Activated CD8-positive, alpha-beta memory T cell treated with anti-CD3 and anti-CD28 coated beads for 36 hours (primary cell): ENCODE results near the gene WDR91. TPM values are rescaled to one million over a fixed set of nuclear protein-coding genes. Genes with fewer than 3 reads are reported as not detected.
"Not testable (repeated sequence)": the region's sequence is repeated elsewhere in the genome, so short reads cannot be mapped to it uniquely, and the experiment has no call there.

Experiments
- CTCF ChIA-PET: fragments of 350-600 bp; sonication (Branson Sonifier 250); formaldehyde crosslinking; loops from one replicate; lab custom pipeline; 2021; ENCODE audit warnings: antibody characterized with exemption; lab: Charles Lee
- POLR2A ChIA-PET: fragments of 350-600 bp; sonication (Branson Sonifier 250); formaldehyde crosslinking; loops from one replicate; lab custom pipeline; 2021; ENCODE audit warnings: antibody characterized with exemption; lab: Charles Lee
- total RNA-seq, 2 experiments: library from RNA; stranded (reverse); gene quantifications; one replicate each; pipeline ENCODE4 v1.2.3, GENCODE V29; 2021

Gene WDR91
- total RNA-seq, 2 experiments from 2014 or later, result 23.9 to 29.1 TPM

DNA sequence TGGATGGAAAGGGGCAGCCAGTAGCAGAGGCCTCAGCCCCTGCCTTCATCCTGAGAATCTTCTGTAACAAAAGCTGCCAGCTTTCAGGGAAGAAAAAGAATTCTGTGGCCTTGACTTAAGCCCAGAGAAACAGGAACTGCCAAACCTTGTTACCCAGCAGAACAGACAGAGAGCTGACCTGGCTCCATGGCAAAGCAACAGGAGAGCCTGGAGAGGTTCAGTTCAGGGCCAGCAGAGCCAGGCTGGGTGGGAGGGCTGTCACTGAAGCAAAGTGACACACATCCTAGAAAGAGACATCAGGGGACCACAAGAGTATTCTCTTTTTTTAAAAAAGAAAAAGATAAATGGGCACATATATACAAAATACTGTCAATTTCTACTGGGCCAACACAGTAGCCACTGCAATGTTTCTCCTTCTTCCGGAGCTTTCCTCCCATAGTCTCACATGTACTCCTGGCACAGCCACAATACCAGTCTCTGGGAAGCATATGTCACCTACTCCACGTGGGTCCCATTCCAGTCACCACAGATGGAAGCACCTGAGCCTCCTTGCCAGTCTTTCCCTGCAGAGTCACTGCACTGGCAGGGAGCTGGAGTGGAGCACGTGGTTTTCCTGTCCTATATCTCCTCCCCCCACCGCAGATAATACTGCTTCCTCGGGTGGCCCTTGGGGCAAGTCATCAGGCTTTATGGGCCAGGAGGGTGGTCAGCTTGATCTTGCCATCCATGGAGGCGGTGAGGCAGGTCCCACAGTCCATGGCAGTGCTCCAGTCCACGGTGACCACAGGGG is 25.7 kb downstream of the WDR91 start:
- CTCF ChIA-PET, result no interaction called here

DNA sequence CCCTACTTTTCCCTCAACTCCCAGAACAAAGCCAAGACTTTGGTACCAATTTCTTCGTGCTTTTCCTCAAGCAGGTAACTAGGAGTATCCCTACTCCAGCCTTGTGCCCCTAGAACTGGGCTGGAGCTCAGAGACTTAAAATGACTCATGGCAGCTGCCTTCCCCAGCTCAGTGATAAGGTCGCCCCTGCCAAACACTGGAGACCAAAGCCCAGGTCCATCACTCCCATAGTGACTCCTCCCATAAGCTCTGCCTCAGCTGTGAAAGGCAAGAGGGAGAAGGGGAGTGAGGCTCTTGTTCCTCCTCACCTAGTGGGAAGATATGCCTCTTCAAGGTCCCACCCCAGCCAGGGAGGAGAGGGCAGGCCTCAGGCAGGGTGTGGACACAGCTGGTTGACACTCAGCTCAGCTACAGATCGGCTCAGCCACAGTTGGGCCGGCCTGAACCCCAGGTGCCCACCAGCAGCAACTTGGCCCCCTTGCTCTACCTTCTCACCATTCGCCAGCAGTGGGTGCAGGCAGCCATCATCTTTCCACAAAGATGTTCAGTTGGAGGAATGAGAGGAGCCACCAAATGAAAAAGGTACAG is 27.0 kb downstream of the WDR91 start:
- ChIA-PET POLR2A (no interaction called here), CTCF (interaction anchor here (1.1 kb wide), 1 partner anchor 13 kb away, joined by 3 read pairs; no protein-coding TSS in a partner anchor)

More for the DNA sequence above, 25.7 kb downstream of the WDR91 start:
- POLR2A ChIA-PET, result no interaction called here

DNA sequence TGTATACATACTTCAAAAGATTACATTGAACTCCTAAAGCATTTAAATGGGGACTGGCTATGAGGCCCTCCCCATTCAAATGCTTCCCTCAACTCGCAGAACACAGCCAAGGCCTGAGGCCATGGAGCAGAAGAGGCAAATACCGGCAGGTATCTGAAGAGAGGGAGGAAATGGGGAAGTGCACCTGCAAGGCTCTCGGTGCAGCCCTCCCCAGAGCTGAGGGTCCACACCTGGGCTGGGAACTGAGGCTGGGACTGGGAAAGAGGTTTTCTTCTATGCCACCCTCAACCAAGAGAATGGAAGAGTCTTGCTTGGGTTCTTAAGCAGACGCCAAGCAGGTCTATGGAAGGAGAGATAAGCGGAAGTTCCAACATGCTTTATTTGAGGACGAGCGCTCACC is 27.8 kb downstream of the WDR91 start:
- ChIA-PET CTCF (interaction anchor here (1.1 kb wide), 1 partner anchor 12 kb away, joined by 3 read pairs; no protein-coding TSS in a partner anchor), POLR2A (no interaction called here)

DNA sequence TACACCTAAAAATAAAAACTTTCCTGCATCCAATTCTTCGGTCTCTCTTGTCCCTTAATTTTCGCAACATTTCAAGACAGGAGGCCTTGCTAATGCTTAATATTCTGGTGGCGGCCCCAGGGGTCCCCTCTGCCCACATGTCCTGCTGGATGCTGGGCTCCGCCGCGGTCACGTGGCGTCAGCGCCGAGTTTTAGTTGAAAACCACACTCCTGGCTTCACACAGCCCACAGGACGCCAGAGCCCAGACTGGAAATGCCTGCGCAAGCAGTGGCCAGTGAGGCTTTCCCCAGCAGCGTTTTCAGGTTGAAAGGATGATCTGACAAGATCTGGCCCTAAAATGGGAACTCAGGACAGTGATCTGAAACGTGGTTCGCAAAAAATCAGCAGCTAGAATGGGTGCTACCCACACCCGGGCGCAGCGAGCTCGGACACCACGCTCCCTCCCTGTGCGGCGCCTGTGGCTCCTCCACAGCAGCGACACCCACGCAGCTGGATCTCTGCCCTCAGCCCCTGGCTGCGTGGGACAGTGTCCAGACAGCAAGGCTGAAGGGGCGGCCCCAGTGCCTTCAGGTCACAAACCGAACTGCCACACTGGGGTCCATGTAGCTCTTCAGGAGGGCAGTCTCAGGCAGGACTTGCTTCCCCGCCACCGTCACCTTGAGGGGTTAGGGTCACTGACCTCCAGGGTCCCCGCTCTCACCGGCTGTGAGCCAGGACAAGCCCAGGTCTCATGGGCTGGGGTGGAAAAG is 29.2 kb downstream of the WDR91 start:
- ChIA-PET POLR2A (no interaction called here), CTCF (no interaction called here)

DNA sequence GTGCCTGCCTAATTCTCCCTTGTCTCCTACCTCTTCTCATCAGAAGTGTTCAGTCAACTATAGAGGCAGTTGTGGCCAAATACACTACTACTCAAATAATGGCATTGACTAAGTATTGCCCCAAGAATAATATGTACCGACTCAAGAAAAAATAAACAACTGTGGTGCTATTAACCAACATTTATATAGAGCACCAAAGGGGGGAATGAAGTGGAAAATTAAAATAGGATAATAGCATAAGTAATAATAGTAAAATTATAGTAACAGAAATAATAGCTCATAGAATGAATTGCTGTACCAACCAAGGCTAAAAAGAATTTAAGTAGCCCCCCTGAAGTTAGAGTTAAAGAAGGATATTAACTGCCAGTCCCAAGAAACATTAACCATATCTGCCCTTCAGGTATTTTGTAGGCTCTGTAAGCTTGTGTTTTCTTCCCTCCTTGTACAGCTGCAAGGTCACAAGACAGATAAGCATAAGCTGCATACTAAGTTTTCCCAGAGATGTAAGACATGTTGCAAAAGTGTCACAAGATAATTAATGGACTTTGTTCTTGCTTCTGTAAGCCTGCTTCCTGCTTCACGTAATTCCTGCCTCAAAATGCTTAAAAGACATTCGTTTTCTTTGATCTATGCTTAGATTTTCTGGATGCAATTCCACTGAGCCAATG is 29.9 kb downstream of the WDR91 start:
- ChIA-PET CTCF (no interaction called here), POLR2A (no interaction called here)

DNA sequence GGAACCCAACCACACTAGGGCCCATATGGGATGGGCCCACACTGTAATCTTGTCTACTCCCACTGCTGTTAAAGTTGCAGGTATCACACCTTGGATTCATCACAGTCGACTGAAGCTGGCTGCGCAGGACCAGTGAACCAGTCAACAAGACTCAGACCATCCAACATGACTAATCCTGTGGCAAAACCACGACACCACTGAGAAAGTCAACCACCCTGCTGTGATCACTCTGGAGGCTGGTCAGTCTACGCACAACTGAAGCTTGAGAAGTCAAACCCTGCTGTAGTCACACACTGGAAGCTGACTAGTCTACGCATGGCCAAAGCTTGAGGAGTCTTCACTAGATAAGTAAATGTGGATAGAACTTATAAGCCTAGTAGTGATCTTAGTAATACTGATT is 31.2 kb downstream of the WDR91 start:
- CTCF ChIA-PET, result no interaction called here
- POLR2A ChIA-PET, result no interaction called here

DNA sequence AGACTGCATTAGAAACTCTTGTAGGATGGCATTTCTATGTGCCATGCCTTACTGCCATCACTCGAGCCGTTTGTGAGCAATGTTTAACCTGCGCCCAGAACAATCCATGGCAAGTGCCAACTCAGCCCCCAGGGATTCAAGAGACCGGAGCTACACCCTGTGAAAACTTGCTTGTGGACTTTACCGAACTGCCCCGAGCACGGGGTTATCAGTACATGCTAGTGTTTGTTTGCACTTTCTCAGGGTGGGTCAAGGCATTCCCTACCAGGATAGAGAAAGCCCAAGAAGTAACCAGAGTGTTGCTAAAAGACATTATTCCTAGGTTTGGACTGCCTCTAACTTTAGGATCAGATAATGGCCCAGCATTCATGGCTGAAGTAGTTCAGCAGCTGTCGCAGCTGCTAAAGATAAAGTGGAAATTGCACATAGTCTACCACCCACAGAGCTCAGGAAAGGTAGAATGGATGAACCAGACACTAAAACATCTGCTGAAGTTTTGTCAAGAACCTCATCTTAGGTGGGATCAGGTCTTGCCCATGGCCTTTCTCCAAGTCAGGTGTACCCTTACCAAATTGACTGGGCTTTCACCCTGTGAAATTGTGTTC is 31.9 kb downstream of the WDR91 start:
- CTCF ChIA-PET, result no interaction called here
- POLR2A ChIA-PET, result no interaction called here

DNA sequence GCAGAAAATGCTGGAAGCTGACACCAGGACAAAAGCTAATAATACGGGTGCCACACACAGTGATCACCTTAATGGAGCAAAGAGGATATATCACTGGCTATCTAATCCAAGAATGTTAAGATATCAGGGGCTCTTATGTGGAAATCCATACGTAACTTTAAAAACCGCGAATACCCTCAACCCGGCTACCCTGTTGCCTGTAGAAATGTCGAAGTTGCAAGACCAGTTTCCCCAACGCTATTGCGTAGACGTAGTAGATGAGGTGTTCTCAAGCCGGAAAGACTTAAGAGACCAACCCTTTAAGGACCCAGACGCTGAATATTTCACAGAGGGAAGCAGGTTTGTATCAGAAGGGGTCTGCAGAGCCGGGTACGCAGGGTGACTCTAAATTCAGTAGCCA is 33.0 kb downstream of the WDR91 start:
- POLR2A ChIA-PET, result interaction anchor here (0.6 kb wide), 1 partner anchor 427 kb away, joined by 3 read pairs; no protein-coding TSS in a partner anchor
- CTCF ChIA-PET, result no interaction called here

DNA sequence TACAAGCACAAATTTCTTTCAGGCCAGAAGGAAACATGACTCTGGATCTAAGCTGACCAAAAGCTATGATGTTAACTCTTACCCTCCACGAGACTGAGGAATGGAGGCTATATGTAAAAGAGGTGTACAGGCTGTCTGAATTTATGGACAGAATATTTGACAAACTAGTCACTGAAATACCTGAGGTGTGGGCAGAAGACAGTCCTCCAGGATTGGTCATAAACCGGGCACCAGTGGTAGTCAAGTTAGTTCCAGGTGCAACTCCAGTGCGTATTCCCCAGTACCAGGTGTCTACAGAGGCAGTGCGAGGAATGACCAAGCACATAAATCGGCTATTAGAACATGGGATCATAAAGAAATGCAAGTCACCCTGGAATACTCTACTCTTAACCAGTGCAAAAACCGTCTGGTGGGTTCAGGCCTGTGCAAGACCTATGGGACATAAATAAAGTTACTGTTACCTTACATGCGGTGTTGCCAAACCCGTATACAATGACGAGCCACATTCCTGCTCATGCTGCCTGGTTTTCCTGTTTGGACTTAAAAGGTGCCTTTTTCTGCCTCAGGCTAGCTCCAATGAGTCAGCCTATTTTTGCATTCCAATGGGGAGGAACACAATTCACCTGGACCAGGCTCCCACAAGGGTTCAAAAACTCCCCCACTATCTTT is 34.2 kb downstream of the WDR91 start:
- POLR2A ChIA-PET, result no interaction called here
- CTCF ChIA-PET, result no interaction called here

DNA sequence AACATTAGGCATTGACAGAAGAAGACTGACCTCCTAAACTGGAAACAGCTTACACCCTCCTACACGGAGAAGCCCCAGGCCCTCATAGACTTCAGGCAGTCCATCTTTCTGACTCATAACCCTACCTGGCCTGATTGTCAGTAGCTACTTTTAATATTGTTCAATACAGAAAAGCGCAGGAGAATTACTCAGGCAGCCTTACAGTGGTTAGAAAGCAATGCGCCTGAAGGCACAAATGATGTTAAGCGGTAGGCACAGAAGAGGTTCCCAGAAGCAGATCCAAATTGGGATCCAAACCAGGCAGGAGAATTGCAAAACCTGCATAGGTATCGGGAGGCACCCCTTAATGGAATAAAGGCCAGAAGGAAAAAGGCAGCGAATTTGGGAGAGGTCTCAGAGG is 35.4 kb downstream of the WDR91 start:
- POLR2A ChIA-PET, result no interaction called here
- CTCF ChIA-PET, result no interaction called here

DNA sequence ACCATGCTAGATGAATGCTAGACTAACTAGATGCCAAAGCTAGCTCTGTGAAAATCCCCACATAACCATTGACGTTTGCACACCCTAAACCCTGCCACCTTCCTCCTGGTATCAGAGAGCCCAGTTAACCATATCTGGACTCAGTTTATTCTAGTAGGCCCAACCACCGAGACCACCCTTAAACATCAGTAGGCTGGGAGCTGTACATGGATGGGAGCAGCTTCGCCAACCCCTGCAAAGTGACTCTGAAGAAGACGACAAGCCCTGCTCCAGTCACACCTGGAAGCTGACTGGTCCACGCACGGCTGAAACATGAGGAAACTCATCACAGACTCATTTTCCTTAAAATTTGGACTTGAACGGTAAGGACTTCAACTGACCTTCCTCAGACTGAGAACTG is 36.4 kb downstream of the WDR91 start:
- CTCF ChIA-PET, result no interaction called here

DNA sequence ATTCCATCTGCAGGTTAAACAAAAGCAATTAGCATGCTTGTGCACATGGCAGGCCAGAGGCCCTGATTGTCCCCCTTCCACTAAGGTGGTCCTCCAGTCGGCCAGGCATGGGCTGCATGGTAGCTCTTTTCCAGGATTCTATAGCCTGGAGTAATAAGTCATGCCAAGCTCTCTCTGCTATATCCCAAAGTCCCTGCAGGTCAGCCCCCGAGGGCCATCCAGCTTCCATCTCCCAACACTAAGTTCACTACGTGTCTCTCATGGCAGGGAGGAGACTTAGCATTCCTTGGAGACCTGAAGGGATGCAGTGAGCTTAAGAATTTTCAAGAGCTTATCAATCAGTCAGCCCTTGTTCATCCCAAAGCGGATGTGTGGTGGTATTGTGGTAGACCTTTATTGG is 37.4 kb downstream of the WDR91 start:
- POLR2A ChIA-PET, result not testable (repeated sequence)
- CTCF ChIA-PET, result interaction anchor here (1.1 kb wide), 1 partner anchor 187 kb away, joined by 3 read pairs; the partner anchor contains the start of gene AGBL3

More for the DNA sequence above, 36.4 kb downstream of the WDR91 start:
- POLR2A ChIA-PET, result no interaction called here

DNA sequence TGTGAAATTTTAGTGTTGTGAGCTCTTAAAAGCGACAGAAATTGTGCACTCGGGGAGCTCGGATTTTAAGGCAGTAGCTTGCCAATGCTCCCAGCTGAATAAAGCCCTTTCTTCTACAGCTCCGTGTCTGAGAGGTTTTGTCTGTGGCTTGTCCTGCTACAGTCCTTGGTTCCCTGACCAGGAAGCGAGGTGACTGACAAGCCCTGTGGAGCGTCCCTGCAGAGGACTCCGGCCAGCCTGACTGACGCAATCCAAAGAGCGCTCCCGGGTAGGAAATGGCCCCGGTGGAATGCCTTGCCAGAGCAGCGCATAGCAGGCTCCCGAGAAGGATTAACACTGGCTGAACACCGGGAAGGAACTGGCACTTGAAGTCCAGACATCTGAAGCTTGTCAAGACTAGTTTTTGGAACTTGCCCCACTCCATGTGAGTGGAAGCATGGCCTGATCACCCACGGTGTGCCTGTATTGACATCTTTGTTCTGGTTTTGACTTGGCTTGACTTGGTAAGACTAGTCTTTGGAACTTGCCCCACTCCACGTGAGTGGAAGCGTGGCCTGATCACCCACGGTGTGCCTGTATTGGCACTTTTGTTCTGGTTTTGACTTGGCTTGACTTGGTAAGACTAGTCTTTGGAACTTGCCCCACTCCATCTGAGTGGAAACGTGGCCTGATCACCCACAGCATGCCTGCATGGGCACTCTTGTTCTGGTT is 39.6 kb downstream of the WDR91 start:
- POLR2A ChIA-PET, result interaction anchor here (1.4 to 4.2 kb wide), 2 partner anchors 20 to 24 kb away, joined by 4 to 23 read pairs; partner anchors contain the start of gene TMEM140
- CTCF ChIA-PET, result interaction anchor here (0.6 to 3.2 kb wide), 7 partner anchors 20 to 186 kb away, joined by 3 to 24 read pairs (median 3); partner anchors contain the start of genes AGBL3 and WDR91

DNA sequence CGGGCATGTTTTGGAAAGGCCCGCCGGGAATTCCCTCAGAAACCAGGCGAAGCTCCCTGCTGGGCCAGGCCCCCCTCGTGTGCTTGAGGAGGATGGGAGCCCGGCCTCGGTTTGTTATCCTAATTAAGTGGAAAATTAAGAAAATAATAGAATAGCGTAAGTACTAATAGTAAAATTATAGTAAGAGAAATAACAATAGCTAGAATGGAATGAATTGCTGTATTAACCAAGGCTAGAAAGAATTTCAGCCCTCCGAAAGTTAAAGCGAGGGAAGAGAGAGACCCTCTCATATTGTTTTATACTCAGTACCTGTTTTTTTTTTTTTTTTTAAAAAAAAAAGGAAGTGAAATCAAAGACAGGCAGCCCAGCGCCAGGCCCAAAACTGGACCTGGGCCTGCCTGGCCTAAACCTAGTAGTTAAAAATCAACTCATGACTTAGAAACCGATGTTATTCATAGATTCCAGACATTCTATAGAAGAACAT is 40.3 kb downstream of the WDR91 start:
- CTCF ChIA-PET, result interaction anchor here (0.7 to 3.2 kb wide), 14 partner anchors 9 to 738 kb away, joined by 3 to 24 read pairs (median 3); partner anchors contain the start of genes AGBL3, TMEM140 and WDR91
- POLR2A ChIA-PET, result interaction anchor here (1.4 to 4.2 kb wide), 3 partner anchors 20 to 184 kb away, joined by 4 to 23 read pairs (median 12); partner anchors contain the start of genes AGBL3 and TMEM140

DNA sequence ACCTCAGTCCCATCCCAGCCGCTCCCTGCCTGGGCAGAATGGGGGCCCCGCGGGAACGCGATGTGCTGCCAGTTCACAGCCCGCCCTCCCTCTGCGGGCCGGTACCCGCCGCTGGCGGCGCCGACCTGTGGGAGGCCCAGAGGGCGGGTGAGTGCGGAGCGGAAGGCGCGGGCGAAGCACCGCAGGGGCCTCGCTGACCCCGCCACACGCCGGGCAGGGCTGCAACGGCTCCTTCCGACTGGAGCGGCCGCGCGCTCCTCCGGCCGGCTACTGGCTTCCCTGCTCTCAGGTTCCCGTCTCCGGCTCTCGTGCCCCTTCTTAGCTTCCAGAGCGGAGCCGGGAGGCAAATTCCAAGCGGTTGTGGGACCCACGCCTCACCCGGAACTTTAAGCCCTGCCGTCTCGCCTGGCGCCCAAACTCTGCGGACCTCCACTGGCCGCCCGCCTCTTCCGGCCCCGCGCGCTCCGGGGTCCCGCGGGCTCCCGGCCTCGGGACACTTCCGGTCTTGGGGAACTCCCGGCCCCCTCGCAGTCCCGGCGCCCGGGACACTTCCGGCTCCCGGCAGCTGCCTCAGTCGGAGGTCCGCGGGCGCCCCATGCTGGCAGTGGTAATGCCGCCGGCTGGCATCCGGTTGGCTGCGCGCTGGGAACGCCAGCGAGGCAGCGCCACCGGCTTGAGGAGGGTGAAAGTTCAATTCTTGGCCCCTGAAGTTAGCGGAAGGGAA is 40.9 kb downstream of the WDR91 start, which contains the start of gene CYREN:
CYREN (minus strand) TSS at position 434 of the 724 bp plus-strand sequence. CDS start 1,785 bp downstream, outside the sequence.
- ChIA-PET CTCF (interaction anchor here (0.7 to 3.2 kb wide), 16 partner anchors 8 to 738 kb away, joined by 3 to 24 read pairs (median 4); partner anchors contain the start of genes AGBL3, TMEM140 and WDR91), POLR2A (interaction anchor here (1.0 to 4.2 kb wide), 5 partner anchors 10 to 184 kb away, joined by 3 to 23 read pairs (median 12); partner anchors contain the start of genes AGBL3, TMEM140 and WDR91)

DNA sequence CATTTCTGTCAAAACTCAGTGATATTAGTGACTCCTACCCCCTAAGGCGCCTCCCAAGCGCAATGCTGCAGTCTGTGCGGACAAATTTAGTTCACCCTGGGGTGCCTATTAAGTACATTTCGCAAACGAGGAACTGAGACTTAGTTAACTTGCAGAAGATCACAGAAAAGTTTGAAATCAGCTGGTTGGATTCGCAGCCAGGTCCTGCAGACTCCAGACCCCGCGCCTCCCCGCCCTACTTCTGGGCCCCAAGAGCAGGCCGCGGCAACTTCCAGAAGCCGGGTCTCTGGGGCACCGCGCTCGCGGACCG is 41.4 kb downstream of the WDR91 start:
- POLR2A ChIA-PET, result interaction anchor here (1.0 to 4.2 kb wide), 4 partner anchors 10 to 183 kb away, joined by 3 to 23 read pairs (median 12); partner anchors contain the start of genes AGBL3, TMEM140 and WDR91
- CTCF ChIA-PET, result interaction anchor here (1.2 to 3.2 kb wide), 9 partner anchors 8 to 184 kb away, joined by 3 to 24 read pairs (median 5); partner anchors contain the start of genes AGBL3, TMEM140 and WDR91
